ENCODE measurements around the gene PHLPP1.
A peak's percentile ranks its signal among the peaks of the same experiment; 100 is the strongest.
"Not testable (repeated sequence)": the region's sequence is repeated elsewhere in the genome, so short reads cannot be mapped to it uniquely, and the experiment has no call there.

Gene PHLPP1

DNA sequence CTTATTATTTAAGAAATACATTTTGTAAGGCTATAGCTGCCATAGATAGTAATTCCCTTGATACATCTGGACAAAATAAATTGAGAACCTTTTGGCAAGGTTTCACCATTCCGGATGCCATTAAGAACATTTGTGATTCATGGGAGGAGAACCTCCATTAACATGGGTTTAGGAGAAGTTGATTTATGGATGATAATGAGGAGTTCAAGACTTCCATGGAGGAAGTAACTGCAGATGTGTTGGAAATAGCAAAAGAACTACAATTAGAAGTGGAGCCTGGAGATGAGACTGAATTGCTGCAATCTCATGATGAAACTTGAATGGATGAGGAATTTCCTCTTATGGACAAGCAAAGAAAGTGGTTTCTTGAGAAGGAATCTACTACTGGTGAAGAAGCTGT, 17.3 kb downstream of the PHLPP1 start:
- peaks cover 21% of the 10 kb centered on the region for H3K9me3 ChIP-seq (ENCODE audit: control insufficient read depth, insufficient read depth, low read depth, low read length)
- H3K9ac ChIP-seq (ENCODE audit: low read length): no peak overlapping the region
- H3K4me1 ChIP-seq (ENCODE audit: control insufficient read depth, insufficient read depth, low read length): peaks cover 14% of the 10 kb centered on the region; the same call in 1 of the 2 replicates
- no peak overlapping the region for H3K27ac ChIP-seq (ENCODE audit: low read depth, low read length)
- H3K27me3 ChIP-seq (ENCODE audit: control insufficient read depth, insufficient read depth, low read length): no peaks in the 10 kb centered on the region
- H3K4me3 ChIP-seq (ENCODE audit: low read depth, low read length): no peak overlapping the region
- peaks cover 8% of the 10 kb centered on the region for H3K36me3 ChIP-seq (ENCODE audit: control insufficient read depth, insufficient read depth, low read length)

- peaks cover 15% of the 10 kb centered on the region; the same call in 1 of the 2 replicates for H3K4me1 ChIP-seq (ENCODE audit: control insufficient read depth, insufficient read depth, low read length)
- peaks cover 8% of the 10 kb centered on the region for H3K36me3 ChIP-seq (ENCODE audit: control insufficient read depth, insufficient read depth, low read length)
- H3K27me3 ChIP-seq (ENCODE audit: control insufficient read depth, insufficient read depth, low read length): no peaks in the 10 kb centered on the region
- peaks cover 24% of the 10 kb centered on the region for H3K9me3 ChIP-seq (ENCODE audit: control insufficient read depth, insufficient read depth, low read depth, low read length)
- no peak overlapping the region for H3K4me3 ChIP-seq (ENCODE audit: low read depth, low read length)
- H3K9ac ChIP-seq (ENCODE audit: low read length): no peak overlapping the region
- H3K27ac ChIP-seq (ENCODE audit: low read depth, low read length): no peak overlapping the region
These were observed 18.9 kb downstream of the PHLPP1 start for GRCh38 chr18:62734290-62734689.

GRCh38 chr18:62735387-62735786, 20.0 kb downstream of the PHLPP1 start:
- Histone ChIP-seq H3K4me1 (ENCODE audit: control insufficient read depth, insufficient read depth, low read length) (peaks cover 22% of the 10 kb centered on the region), H3K9me3 (ENCODE audit: control insufficient read depth, insufficient read depth, low read depth, low read length) (peaks cover 24% of the 10 kb centered on the region), H3K36me3 (ENCODE audit: control insufficient read depth, insufficient read depth, low read length) (peaks cover 8% of the 10 kb centered on the region), H3K27ac (ENCODE audit: low read depth, low read length) (no peak overlapping the region), H3K27me3 (ENCODE audit: control insufficient read depth, insufficient read depth, low read length) (no peaks in the 10 kb centered on the region), H3K9ac (ENCODE audit: low read length) (no peak overlapping the region), H3K4me3 (ENCODE audit: low read depth, low read length) (no peak overlapping the region)

GRCh38 chr18:62736077-62736855, 20.9 kb downstream of the PHLPP1 start:
- Histone ChIP-seq H3K27me3 (ENCODE audit: control insufficient read depth, insufficient read depth, low read length) (no peaks in the 10 kb centered on the region), H3K9ac (ENCODE audit: low read length) (no peak overlapping the region), H3K4me1 (ENCODE audit: control insufficient read depth, insufficient read depth, low read length) (peaks cover 30% of the 10 kb centered on the region), H3K9me3 (ENCODE audit: control insufficient read depth, insufficient read depth, low read depth, low read length) (peaks cover 18% of the 10 kb centered on the region), H3K4me3 (ENCODE audit: low read depth, low read length) (no peak overlapping the region), H3K36me3 (ENCODE audit: control insufficient read depth, insufficient read depth, low read length) (peaks cover 8% of the 10 kb centered on the region), H3K27ac (ENCODE audit: low read depth, low read length) (no peak overlapping the region)

- no peak overlapping the region for H3K4me3 ChIP-seq (ENCODE audit: low read depth, low read length)
- no peak overlapping the region for H3K27ac ChIP-seq (ENCODE audit: low read depth, low read length)
- no peaks in the 10 kb centered on the region for H3K27me3 ChIP-seq (ENCODE audit: control insufficient read depth, insufficient read depth, low read length)
- H3K36me3 ChIP-seq (ENCODE audit: control insufficient read depth, insufficient read depth, low read length): no peaks in the 10 kb centered on the region; the same call in 1 of the 2 replicates
- peaks cover 7% of the 10 kb centered on the region; the same call in 1 of the 2 replicates for H3K9me3 ChIP-seq (ENCODE audit: control insufficient read depth, insufficient read depth, low read depth, low read length)
- H3K4me1 ChIP-seq (ENCODE audit: control insufficient read depth, insufficient read depth, low read length): peaks cover 40% of the 10 kb centered on the region
- H3K9ac ChIP-seq (ENCODE audit: low read length): no peak overlapping the region
These were observed 22.0 kb downstream of the PHLPP1 start for GRCh38 chr18:62737241-62737873.

DNA sequence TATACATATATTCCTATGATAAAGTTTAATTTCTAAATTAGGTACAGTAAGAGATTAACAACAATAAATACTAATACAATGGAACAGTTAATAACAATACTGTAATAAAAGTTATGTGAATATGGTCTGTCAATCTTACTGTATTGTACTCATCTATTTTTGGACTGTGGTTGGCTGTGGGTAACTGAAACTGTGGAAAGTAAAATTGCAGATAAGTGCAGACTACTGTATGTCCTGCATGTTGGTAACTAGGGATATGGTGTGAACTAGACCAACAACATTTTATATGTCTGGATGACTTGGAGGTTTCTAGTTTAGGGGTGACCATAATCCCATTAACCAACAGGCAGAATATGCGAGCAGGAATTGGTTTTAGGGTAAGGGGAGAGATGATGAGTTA, 23.3 kb downstream of the PHLPP1 start:
- Histone ChIP-seq H3K9ac (ENCODE audit: low read length) (no peak overlapping the region), H3K36me3 (ENCODE audit: control insufficient read depth, insufficient read depth, low read length) (no peaks in the 10 kb centered on the region), H3K4me1 (ENCODE audit: control insufficient read depth, insufficient read depth, low read length) (peaks cover 52% of the 10 kb centered on the region), H3K9me3 (ENCODE audit: control insufficient read depth, insufficient read depth, low read depth, low read length) (peaks cover 3% of the 10 kb centered on the region; the same call in 1 of the 2 replicates), H3K27me3 (ENCODE audit: control insufficient read depth, insufficient read depth, low read length) (no peaks in the 10 kb centered on the region), H3K27ac (ENCODE audit: low read depth, low read length) (no peak overlapping the region), H3K4me3 (ENCODE audit: low read depth, low read length) (no peak overlapping the region)

GRCh38 chr18:62739911-62740310, 24.6 kb downstream of the PHLPP1 start:
- peaks cover 63% of the 10 kb centered on the region for H3K4me1 ChIP-seq (ENCODE audit: control insufficient read depth, insufficient read depth, low read length)
- no peaks in the 10 kb centered on the region for H3K27me3 ChIP-seq (ENCODE audit: control insufficient read depth, insufficient read depth, low read length)
- no peak overlapping the region for H3K4me3 ChIP-seq (ENCODE audit: low read depth, low read length)
- no peak overlapping the region for H3K9ac ChIP-seq (ENCODE audit: low read length)
- peaks cover 3% of the 10 kb centered on the region; the same call in 1 of the 2 replicates for H3K9me3 ChIP-seq (ENCODE audit: control insufficient read depth, insufficient read depth, low read depth, low read length)
- no peak overlapping the region for H3K27ac ChIP-seq (ENCODE audit: low read depth, low read length)
- no peaks in the 10 kb centered on the region for H3K36me3 ChIP-seq (ENCODE audit: control insufficient read depth, insufficient read depth, low read length)

- peaks cover 67% of the 10 kb centered on the region for H3K4me1 ChIP-seq (ENCODE audit: control insufficient read depth, insufficient read depth, low read length)
- not testable (repeated sequence) for H3K9ac ChIP-seq (ENCODE audit: low read length); H3K4me3 ChIP-seq (ENCODE audit: low read depth, low read length); H3K36me3 ChIP-seq (ENCODE audit: control insufficient read depth, insufficient read depth, low read length); H3K9me3 ChIP-seq (ENCODE audit: control insufficient read depth, insufficient read depth, low read depth, low read length); H3K27me3 ChIP-seq (ENCODE audit: control insufficient read depth, insufficient read depth, low read length)
- peak overlapping the region; percentile 55 for H3K27ac ChIP-seq (ENCODE audit: low read depth, low read length)
These were observed 25.3 kb downstream of the PHLPP1 start for GRCh38 chr18:62740650-62741049.

- Histone ChIP-seq H3K27me3 (ENCODE audit: control insufficient read depth, insufficient read depth, low read length) (no peaks in the 10 kb centered on the region), H3K9ac (ENCODE audit: low read length) (no peak overlapping the region), H3K36me3 (ENCODE audit: control insufficient read depth, insufficient read depth, low read length) (no peaks in the 10 kb centered on the region), H3K4me3 (ENCODE audit: low read depth, low read length) (no peak overlapping the region), H3K9me3 (ENCODE audit: control insufficient read depth, insufficient read depth, low read depth, low read length) (peaks cover 3% of the 10 kb centered on the region; the same call in 1 of the 2 replicates), H3K27ac (ENCODE audit: low read depth, low read length) (peak overlapping the region; percentile 55), H3K4me1 (ENCODE audit: control insufficient read depth, insufficient read depth, low read length) (peaks cover 64% of the 10 kb centered on the region)
These were observed 25.8 kb downstream of the PHLPP1 start for GRCh38 chr18:62741118-62741566.

GRCh38 chr18:62741584-62741983, 26.2 kb downstream of the PHLPP1 start:
- H3K4me3 ChIP-seq (ENCODE audit: low read depth, low read length): no peak overlapping the region
- no peak overlapping the region for H3K9ac ChIP-seq (ENCODE audit: low read length)
- H3K27ac ChIP-seq (ENCODE audit: low read depth, low read length): no peak overlapping the region
- peaks cover 63% of the 10 kb centered on the region for H3K4me1 ChIP-seq (ENCODE audit: control insufficient read depth, insufficient read depth, low read length)
- H3K36me3 ChIP-seq (ENCODE audit: control insufficient read depth, insufficient read depth, low read length): no peaks in the 10 kb centered on the region
- peaks cover 3% of the 10 kb centered on the region; the same call in 1 of the 2 replicates for H3K9me3 ChIP-seq (ENCODE audit: control insufficient read depth, insufficient read depth, low read depth, low read length)
- no peaks in the 10 kb centered on the region for H3K27me3 ChIP-seq (ENCODE audit: control insufficient read depth, insufficient read depth, low read length)
